Liver (tissue), 9 donors: ENCODE data around the gene ALS2CL. TPM values are rescaled to one million over a fixed set of nuclear protein-coding genes. Genes with fewer than 3 reads are reported as not detected.

ENCODE experiments used
- DNase-seq: peaks from one replicate; pipeline ENCODE4 v3.0.0-alpha.2; 2017; ENCODE audit warnings: low spot score
- H3K27ac ChIP-seq, 2 donors: one replicate each; pipeline ENCODE4 v1.7.0; 2013; ENCODE audit warnings: inconsistent platforms in 2 of 2, low read length in 2 of 2, control low read depth in 1 of 2, low read depth in 1 of 2, mild to moderate bottlenecking in 1 of 2
- H3K27me3 ChIP-seq, 4 donors: one replicate each; pipeline versions ENCODE4 v1.6.1 to v1.7.0; 2013; ENCODE audit warnings: low read length in 3 of 4, inconsistent platforms in 1 of 4, mild to moderate bottlenecking in 1 of 4, moderate library complexity in 1 of 4; ENCODE audit not compliant: control insufficient read depth in 4 of 4, insufficient read depth in 4 of 4
- H3K36me3 ChIP-seq, 4 donors: one replicate each; pipeline versions ENCODE4 v1.6.1 to v1.7.0; 2013; ENCODE audit warnings: low read length in 3 of 4, mild to moderate bottlenecking in 3 of 4, low read depth in 1 of 4, moderate library complexity in 1 of 4; ENCODE audit not compliant: control insufficient read depth in 4 of 4, insufficient read depth in 3 of 4
- H3K4me1 ChIP-seq, 4 donors: one replicate each; pipeline versions ENCODE4 v1.6.1 to v1.7.0; 2013; ENCODE audit warnings: low read length in 3 of 4, mild to moderate bottlenecking in 3 of 4, moderate library complexity in 1 of 4; ENCODE audit not compliant: control insufficient read depth in 4 of 4, insufficient read depth in 4 of 4
- H3K4me3 ChIP-seq, 3 donors: one replicate each; pipeline versions ENCODE4 v1.6.1 to v1.7.0; 2013; ENCODE audit warnings: low read length in 3 of 3, control low read depth in 1 of 3, low read depth in 1 of 3, mild to moderate bottlenecking in 1 of 3
- H3K9ac ChIP-seq, 2 donors: one replicate each; pipeline ENCODE4 v1.7.0; 2013; ENCODE audit warnings: low read length in 2 of 2, mild to moderate bottlenecking in 2 of 2, moderate library complexity in 2 of 2, control low read depth in 1 of 2, low read depth in 1 of 2
- H3K9me3 ChIP-seq, 4 donors: one replicate each; pipeline versions ENCODE4 v1.6.1 to v1.7.0; 2013; ENCODE audit warnings: low read length in 3 of 4; ENCODE audit not compliant: control insufficient read depth in 4 of 4
- EGR1 ChIP-seq, 2 donors: IDR thresholded peaks; 2 replicates each; pipeline ENCODE4 v1.6.1; 2016 to 2018; ENCODE audit warnings: antibody characterized with exemption in 2 of 2, low read depth in 2 of 2
- FOXA1 ChIP-seq: IDR thresholded peaks from 2 replicates; pipeline ENCODE4 v1.6.1; 2016; ENCODE audit warnings: antibody characterized with exemption
- FOXA2 ChIP-seq: IDR thresholded peaks from 2 replicates; pipeline ENCODE4 v1.6.1; 2016; ENCODE audit warnings: antibody characterized with exemption
- GABPA ChIP-seq, 2 donors: IDR thresholded peaks in 1 of 2; conservative IDR thresholded peaks in 1 of 2; 2 replicates each; pipeline ENCODE4 v1.6.1; 2016; ENCODE audit warnings: antibody characterized with exemption in 2 of 2, mild to moderate bottlenecking in 1 of 2, moderate library complexity in 1 of 2
- HNF4A ChIP-seq, 2 donors: conservative IDR thresholded peaks; 2 replicates each; pipeline ENCODE4 v1.6.1; 2016; ENCODE audit warnings: antibody characterized with exemption in 2 of 2, mild to moderate bottlenecking in 2 of 2
- HNF4G ChIP-seq: IDR thresholded peaks from 2 replicates; pipeline ENCODE4 v1.6.1; 2016; ENCODE audit warnings: antibody characterized with exemption
- JUND ChIP-seq, 2 donors: IDR thresholded peaks; 2 replicates each; pipeline ENCODE4 v1.6.1; 2016; ENCODE audit warnings: antibody characterized with exemption in 2 of 2
- NR2F2 ChIP-seq: IDR thresholded peaks from 2 replicates; pipeline ENCODE4 v1.6.1; 2016; ENCODE audit warnings: antibody characterized with exemption
- RAD21 ChIP-seq, 2 donors: IDR thresholded peaks; 2 replicates each; pipeline ENCODE4 v1.6.1; 2016; ENCODE audit warnings: antibody characterized with exemption in 2 of 2, mild to moderate bottlenecking in 2 of 2
- RXRA ChIP-seq, 2 donors: IDR thresholded peaks; 2 replicates each; pipeline ENCODE4 v1.6.1; 2017 to 2018; ENCODE audit warnings: antibody characterized with exemption in 2 of 2, mild to moderate bottlenecking in 1 of 2
- SP1 ChIP-seq: IDR thresholded peaks from 2 replicates; pipeline ENCODE4 v1.6.1; 2018; ENCODE audit warnings: antibody characterized with exemption, mild to moderate bottlenecking
- TAF1 ChIP-seq: conservative IDR thresholded peaks from 2 replicates; pipeline ENCODE4 v1.6.1; 2016; ENCODE audit warnings: antibody characterized with exemption, mild to moderate bottlenecking
- YY1 ChIP-seq: IDR thresholded peaks from 2 replicates; pipeline ENCODE4 v1.6.1; 2016; ENCODE audit warnings: antibody characterized with exemption, mild to moderate bottlenecking
- WGBS: extraction: QIAGEN DNeasy Blood & Tissue Kit; methylation state at CpG from one replicate; pipeline ENCODE4 v1.1.7; 2013; 5-methylcytosine and 5-hydroxymethylcytosine counted together
- polyA plus RNA-seq, 2 donors: library from polyadenylated mRNA; stranded (reverse) in 1 of 2; unstranded in 1 of 2; fragments of 200-250 nt in 1 of 2; fragments of >200 nt in 1 of 2; fragmentation: Nextera tagmentation in 1 of 2; extraction: Ambion mirVana in 1 of 2; gene quantifications; one replicate each; pipeline versions ENCODE4 v1.2.1 to v1.2.3, GENCODE V29; 2013 to 2015
- total RNA-seq, 2 donors: library from RNA; depleted of rRNA; stranded (reverse); fragments of >200 nt; gene quantifications; one replicate each; pipeline ENCODE4 v1.2.3, GENCODE V29; 2014
- TF ChIP-seq, protein P1 (sequence below): IDR thresholded peaks from 2 replicates; pipeline ENCODE4 v1.6.1; 2016; ENCODE audit warnings: antibody characterized with exemption
- TF ChIP-seq, protein P2 (sequence below): IDR thresholded peaks from 2 replicates; pipeline ENCODE4 v1.6.1; 2016; ENCODE audit warnings: antibody characterized with exemption
- TF ChIP-seq, protein P3 (sequence below): IDR thresholded peaks from 2 replicates; pipeline ENCODE4 v1.6.1; 2016; ENCODE audit warnings: antibody characterized with exemption
- TF ChIP-seq, protein P4 (sequence below): fragments of 150-350 bp; IDR thresholded peaks from 2 replicates; pipeline ENCODE4 v1.5.1; 2017; ENCODE audit warnings: improper control_type of control experiment, low read depth, low read length; ENCODE audit not compliant: missing input control
- TF ChIP-seq, protein P5 (sequence below): IDR thresholded peaks from 2 replicates; pipeline ENCODE4 v1.6.1; 2016; ENCODE audit warnings: antibody characterized with exemption, mild to moderate bottlenecking
- donor health status: healthy.
- donor health status: healthy.
- donor health status: healthy.
- donor health status: healthy.
- donor health status: healthy.

Gene ALS2CL
- total and polyA plus RNA-seq, 4 donors, result 0.51 to 22.9 (median 5.7) TPM

DNA sequence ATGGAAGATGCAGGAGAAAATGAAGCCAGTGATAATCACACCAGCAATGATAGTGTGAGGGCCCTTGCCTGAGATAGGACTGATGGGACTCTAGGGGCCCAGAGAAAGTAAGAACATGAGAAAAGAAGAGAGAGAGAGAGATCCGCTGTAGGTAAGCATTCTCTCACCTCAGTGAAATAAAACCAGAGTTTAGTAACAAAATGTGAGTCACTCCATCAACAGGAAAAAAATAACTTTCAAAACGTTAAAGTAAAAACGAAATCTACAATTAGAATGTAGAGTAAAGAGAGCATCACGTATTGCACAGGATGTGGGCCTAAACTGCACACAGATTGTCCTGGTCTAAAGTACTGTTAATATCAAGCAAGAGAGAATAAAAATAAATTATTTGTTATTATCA is 30.9 kb upstream of the ALS2CL start:
- Histone ChIP-seq H3K27ac (no peak overlapping the region), H3K9ac (no peak overlapping the region), H3K4me1 (no peaks in the 10 kb centered on the region), H3K4me3 (no peak overlapping the region), H3K36me3 (no peaks in the 10 kb centered on the region), H3K27me3 (no peaks in the 10 kb centered on the region), H3K9me3 (no peaks in the 10 kb centered on the region)
- WGBS, result 74% methylated on average over 4 of the region's 4 CpGs
- TF ChIP-seq FOXA1 (no peak), NR2F2 (no peak), JUND (IDR thresholded peaks at IDR 0.05) (no peak), FOXA2 (no peak), RAD21 (IDR thresholded peaks at IDR 0.05) (no peak), YY1 (no peak), RXRA (IDR thresholded peaks at IDR 0.05) (no peak), HNF4G (no peak), EGR1 (IDR thresholded peaks at IDR 0.05; ENCODE audit: low read depth in 2 of 2) (no peak), GABPA (IDR thresholded peaks at IDR 0.05 in 1 of 2, conservative IDR thresholded peaks at IDR 0.05 in 1 of 2) (no peak), SP1 (no peak), TAF1 (no peak), HNF4A (conservative IDR thresholded peaks at IDR 0.05) (no peak)
- TF ChIP-seq, protein P1, sequence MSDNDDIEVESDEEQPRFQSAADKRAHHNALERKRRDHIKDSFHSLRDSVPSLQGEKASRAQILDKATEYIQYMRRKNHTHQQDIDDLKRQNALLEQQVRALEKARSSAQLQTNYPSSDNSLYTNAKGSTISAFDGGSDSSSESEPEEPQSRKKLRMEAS, result no peak
- TF ChIP-seq, protein P2, sequence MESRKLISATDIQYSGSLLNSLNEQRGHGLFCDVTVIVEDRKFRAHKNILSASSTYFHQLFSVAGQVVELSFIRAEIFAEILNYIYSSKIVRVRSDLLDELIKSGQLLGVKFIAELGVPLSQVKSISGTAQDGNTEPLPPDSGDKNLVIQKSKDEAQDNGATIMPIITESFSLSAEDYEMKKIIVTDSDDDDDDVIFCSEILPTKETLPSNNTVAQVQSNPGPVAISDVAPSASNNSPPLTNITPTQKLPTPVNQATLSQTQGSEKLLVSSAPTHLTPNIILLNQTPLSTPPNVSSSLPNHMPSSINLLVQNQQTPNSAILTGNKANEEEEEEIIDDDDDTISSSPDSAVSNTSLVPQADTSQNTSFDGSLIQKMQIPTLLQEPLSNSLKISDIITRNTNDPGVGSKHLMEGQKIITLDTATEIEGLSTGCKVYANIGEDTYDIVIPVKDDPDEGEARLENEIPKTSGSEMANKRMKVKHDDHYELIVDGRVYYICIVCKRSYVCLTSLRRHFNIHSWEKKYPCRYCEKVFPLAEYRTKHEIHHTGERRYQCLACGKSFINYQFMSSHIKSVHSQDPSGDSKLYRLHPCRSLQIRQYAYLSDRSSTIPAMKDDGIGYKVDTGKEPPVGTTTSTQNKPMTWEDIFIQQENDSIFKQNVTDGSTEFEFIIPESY, result no peak
- TF ChIP-seq, protein P3, sequence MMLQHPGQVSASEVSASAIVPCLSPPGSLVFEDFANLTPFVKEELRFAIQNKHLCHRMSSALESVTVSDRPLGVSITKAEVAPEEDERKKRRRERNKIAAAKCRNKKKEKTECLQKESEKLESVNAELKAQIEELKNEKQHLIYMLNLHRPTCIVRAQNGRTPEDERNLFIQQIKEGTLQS, result no peak
- TF ChIP-seq, protein P4, sequence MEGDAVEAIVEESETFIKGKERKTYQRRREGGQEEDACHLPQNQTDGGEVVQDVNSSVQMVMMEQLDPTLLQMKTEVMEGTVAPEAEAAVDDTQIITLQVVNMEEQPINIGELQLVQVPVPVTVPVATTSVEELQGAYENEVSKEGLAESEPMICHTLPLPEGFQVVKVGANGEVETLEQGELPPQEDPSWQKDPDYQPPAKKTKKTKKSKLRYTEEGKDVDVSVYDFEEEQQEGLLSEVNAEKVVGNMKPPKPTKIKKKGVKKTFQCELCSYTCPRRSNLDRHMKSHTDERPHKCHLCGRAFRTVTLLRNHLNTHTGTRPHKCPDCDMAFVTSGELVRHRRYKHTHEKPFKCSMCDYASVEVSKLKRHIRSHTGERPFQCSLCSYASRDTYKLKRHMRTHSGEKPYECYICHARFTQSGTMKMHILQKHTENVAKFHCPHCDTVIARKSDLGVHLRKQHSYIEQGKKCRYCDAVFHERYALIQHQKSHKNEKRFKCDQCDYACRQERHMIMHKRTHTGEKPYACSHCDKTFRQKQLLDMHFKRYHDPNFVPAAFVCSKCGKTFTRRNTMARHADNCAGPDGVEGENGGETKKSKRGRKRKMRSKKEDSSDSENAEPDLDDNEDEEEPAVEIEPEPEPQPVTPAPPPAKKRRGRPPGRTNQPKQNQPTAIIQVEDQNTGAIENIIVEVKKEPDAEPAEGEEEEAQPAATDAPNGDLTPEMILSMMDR, result no peak
- TF ChIP-seq, protein P5, sequence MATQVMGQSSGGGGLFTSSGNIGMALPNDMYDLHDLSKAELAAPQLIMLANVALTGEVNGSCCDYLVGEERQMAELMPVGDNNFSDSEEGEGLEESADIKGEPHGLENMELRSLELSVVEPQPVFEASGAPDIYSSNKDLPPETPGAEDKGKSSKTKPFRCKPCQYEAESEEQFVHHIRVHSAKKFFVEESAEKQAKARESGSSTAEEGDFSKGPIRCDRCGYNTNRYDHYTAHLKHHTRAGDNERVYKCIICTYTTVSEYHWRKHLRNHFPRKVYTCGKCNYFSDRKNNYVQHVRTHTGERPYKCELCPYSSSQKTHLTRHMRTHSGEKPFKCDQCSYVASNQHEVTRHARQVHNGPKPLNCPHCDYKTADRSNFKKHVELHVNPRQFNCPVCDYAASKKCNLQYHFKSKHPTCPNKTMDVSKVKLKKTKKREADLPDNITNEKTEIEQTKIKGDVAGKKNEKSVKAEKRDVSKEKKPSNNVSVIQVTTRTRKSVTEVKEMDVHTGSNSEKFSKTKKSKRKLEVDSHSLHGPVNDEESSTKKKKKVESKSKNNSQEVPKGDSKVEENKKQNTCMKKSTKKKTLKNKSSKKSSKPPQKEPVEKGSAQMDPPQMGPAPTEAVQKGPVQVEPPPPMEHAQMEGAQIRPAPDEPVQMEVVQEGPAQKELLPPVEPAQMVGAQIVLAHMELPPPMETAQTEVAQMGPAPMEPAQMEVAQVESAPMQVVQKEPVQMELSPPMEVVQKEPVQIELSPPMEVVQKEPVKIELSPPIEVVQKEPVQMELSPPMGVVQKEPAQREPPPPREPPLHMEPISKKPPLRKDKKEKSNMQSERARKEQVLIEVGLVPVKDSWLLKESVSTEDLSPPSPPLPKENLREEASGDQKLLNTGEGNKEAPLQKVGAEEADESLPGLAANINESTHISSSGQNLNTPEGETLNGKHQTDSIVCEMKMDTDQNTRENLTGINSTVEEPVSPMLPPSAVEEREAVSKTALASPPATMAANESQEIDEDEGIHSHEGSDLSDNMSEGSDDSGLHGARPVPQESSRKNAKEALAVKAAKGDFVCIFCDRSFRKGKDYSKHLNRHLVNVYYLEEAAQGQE, result no peak
- DNase-seq, result no peak
